Caco-2 (cell line): Measurements from ENCODE around the gene DLK1. TPM values are rescaled to one million over a fixed set of nuclear protein-coding genes. Genes with fewer than 3 reads are reported as not detected.

Source experiments
- BruUV-seq: library from RNA; stranded (reverse); fragments of 400-500 nt; replicated peaks from 2 replicates; lab custom pipeline; 2021; lab: Mats Ljungman, UMichigan
- CTCF ChIA-PET: fragments of 300-600 bp; sonication (Branson Sonifier 250); formaldehyde crosslinking; loops from one replicate; lab custom pipeline; 2022; ENCODE audit warnings: antibody characterized with exemption; lab: Charles Lee
- POLR2A ChIA-PET: fragments of 300-600 bp; sonication (Branson Sonifier 250); formaldehyde crosslinking; loops from one replicate; lab custom pipeline; 2022; ENCODE audit warnings: antibody characterized with exemption; lab: Charles Lee
- DNase-seq, 2 experiments: peaks; one replicate each; pipeline versions ENCODE4 v3.0.0 to v3.0.0-alpha.2; 2020 to 2022
- H3K27me3 ChIP-seq: replicated peaks from 2 replicates; pipeline ENCODE4 v1.6.0; 2011; ENCODE audit warnings: low read length; ENCODE audit not compliant: control insufficient read depth, insufficient read depth
- H3K36me3 ChIP-seq: 2 replicates; pipeline ENCODE4 v1.5.1; 2011; ENCODE audit warnings: low read length; ENCODE audit not compliant: control insufficient read depth, insufficient read depth
- H3K4me1 ChIP-seq: fragments of 250-450 bp; sonication (Bioruptor Pico); 2 replicates; pipeline ENCODE4 v1.5.1; 2020; ENCODE audit warnings: mild to moderate bottlenecking
- H3K4me3 ChIP-seq: 2 replicates; pipeline ENCODE4 v1.5.1; 2011; ENCODE audit warnings: low read depth, mild to moderate bottlenecking, control low read depth, low read length
- H3K9me3 ChIP-seq: fragments of 250-450 bp; sonication (Bioruptor Pico); 2 replicates; pipeline ENCODE4 v1.5.1; 2020; ENCODE audit warnings: mild to moderate bottlenecking, moderate library complexity
- H3K27ac Mint-ChIP-seq: one replicate; pipeline ENCODE4 v1.8.0; 2022; ENCODE audit warnings: mixed read lengths; ENCODE audit not compliant: unreplicated experiment
- H3K27me3 Mint-ChIP-seq: one replicate; pipeline ENCODE4 v1.8.0; 2022; ENCODE audit warnings: mixed read lengths; ENCODE audit not compliant: insufficient read depth, unreplicated experiment
- H3K36me3 Mint-ChIP-seq: one replicate; pipeline ENCODE4 v1.8.0; 2022; ENCODE audit warnings: mild to moderate bottlenecking, mixed read lengths; ENCODE audit not compliant: insufficient read depth, unreplicated experiment
- H3K4me1 Mint-ChIP-seq: one replicate; pipeline ENCODE4 v1.8.0; 2022; ENCODE audit warnings: low read depth, mixed read lengths; ENCODE audit not compliant: unreplicated experiment
- H3K4me3 Mint-ChIP-seq: one replicate; pipeline ENCODE4 v1.8.0; 2022; ENCODE audit warnings: mild to moderate bottlenecking, moderate library complexity, mixed read lengths; ENCODE audit not compliant: unreplicated experiment
- H3K9me3 Mint-ChIP-seq: one replicate; pipeline ENCODE4 v1.8.0; 2022; ENCODE audit warnings: mixed read lengths; ENCODE audit not compliant: unreplicated experiment
- CTCF ChIP-seq, 2 experiments: fragments of 200-600 bp in 1 of 2; IDR thresholded peaks; 1 replicate in 1 of 2; 2 replicates in 1 of 2; pipeline versions ENCODE4 v1.5.1 to v1.8.0; 2011 to 2022; ENCODE audit warnings: antibody characterized with exemption in 1 of 2, control low read depth in 1 of 2, inconsistent platforms in 1 of 2, low read depth in 1 of 2, low read length in 1 of 2, mild to moderate bottlenecking in 1 of 2, moderate library complexity in 1 of 2; ENCODE audit not compliant: insufficient read depth in 1 of 2, severe bottlenecking in 1 of 2, unreplicated experiment in 1 of 2
- intact Hi-C: fragments of 100-400 bp; cut with micrococcal nuclease; formaldehyde crosslinking; loops from one replicate; pipeline ENCODE4 v1.10.0; 2022; ENCODE audit not compliant: unreplicated experiment
- total RNA-seq: library from RNA; stranded (reverse); gene quantifications from 2 replicates; pipeline ENCODE4 v1.2.3, GENCODE V29; 2022

DLK1 gene
- total RNA-seq, 1 experiment from 2014 or later = not detected

DNA sequence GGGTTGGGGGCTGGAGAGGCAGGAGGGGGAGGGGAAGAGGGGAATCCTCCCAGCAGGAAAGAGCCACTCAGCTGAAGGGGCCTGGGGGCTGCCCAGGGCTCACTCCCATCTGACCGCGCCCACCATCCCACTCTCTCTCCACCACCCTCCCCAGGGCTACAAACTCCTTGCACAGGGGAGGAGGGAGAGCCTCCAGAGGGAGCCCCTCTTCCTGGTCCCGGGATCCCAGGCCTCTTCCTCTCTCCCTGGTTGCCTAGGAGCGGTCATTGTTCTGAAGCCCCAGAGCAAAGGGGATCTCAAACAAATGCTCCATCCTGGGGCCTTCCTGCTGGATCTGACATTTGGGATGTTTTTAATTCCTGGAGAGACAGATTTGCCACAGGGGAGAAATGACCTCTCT, 39.8 kb upstream of the DLK1 start:
- intact Hi-C loops = no loop called here
- Histone ChIP-seq H3K4me3 (no peak overlapping the region), H3K4me1 (no peaks in the 10 kb centered on the region), H3K36me3 (no peaks in the 10 kb centered on the region), H3K27me3 (no peaks in the 10 kb centered on the region), H3K9me3 (no peaks in the 10 kb centered on the region)
- DNase-seq = no peak
- no TSS peak for BruUV-seq
- no peak for TF ChIP-seq CTCF (IDR thresholded peaks at IDR 0.05; ENCODE audit: insufficient read depth in 1 of 2, low read depth in 1 of 2, low read length in 1 of 2, severe bottlenecking in 1 of 2, unreplicated experiment in 1 of 2)
- Mint-ChIP-seq H3K4me3 (no peak overlapping the region), H3K27ac (no peak overlapping the region), H3K36me3 (no peaks in the 10 kb centered on the region), H3K27me3 (peaks cover 4% of the 10 kb centered on the region), H3K4me1 (no peaks in the 10 kb centered on the region), H3K9me3 (no peaks in the 10 kb centered on the region)
- POLR2A ChIA-PET = no interaction called here
- CTCF ChIA-PET = interaction anchor here (0.6 kb wide), 1 partner anchor 500 kb away, joined by 9 read pairs; no protein-coding TSS in a partner anchor

GRCh38 chr14:100687386-100687785, 39.3 kb upstream of the DLK1 start:
- DNase-seq = no peak
- BruUV-seq = no TSS peak
- ChIA-PET CTCF (interaction anchor here (0.6 kb wide), 1 partner anchor 500 kb away, joined by 9 read pairs; no protein-coding TSS in a partner anchor), POLR2A (no interaction called here)
- Mint-ChIP-seq H3K27ac (no peak overlapping the region), H3K4me1 (no peaks in the 10 kb centered on the region), H3K36me3 (no peaks in the 10 kb centered on the region), H3K9me3 (no peaks in the 10 kb centered on the region), H3K27me3 (peaks cover 4% of the 10 kb centered on the region), H3K4me3 (no peak overlapping the region)
- H3K4me1 ChIP-seq = no peaks in the 10 kb centered on the region
- TF ChIP-seq CTCF (IDR thresholded peaks at IDR 0.05; ENCODE audit: insufficient read depth in 1 of 2, low read depth in 1 of 2, low read length in 1 of 2, severe bottlenecking in 1 of 2, unreplicated experiment in 1 of 2) = no peak
- no peaks in the 10 kb centered on the region for H3K9me3 ChIP-seq
- intact Hi-C loops = no loop called here
- H3K4me3 ChIP-seq = no peak overlapping the region
- no peaks in the 10 kb centered on the region for H3K36me3 ChIP-seq
- no peaks in the 10 kb centered on the region for H3K27me3 ChIP-seq

GRCh38 chr14:100688051-100688450, 38.6 kb upstream of the DLK1 start:
- BruUV-seq = no TSS peak
- peaks cover 9% of the 10 kb centered on the region for H3K27me3 Mint-ChIP-seq
- ChIA-PET POLR2A (no interaction called here), CTCF (no interaction called here)
- H3K4me3 ChIP-seq = no peak overlapping the region
- no peak for DNase-seq
- no peak for TF ChIP-seq CTCF (IDR thresholded peaks at IDR 0.05; ENCODE audit: insufficient read depth in 1 of 2, low read depth in 1 of 2, low read length in 1 of 2, severe bottlenecking in 1 of 2, unreplicated experiment in 1 of 2)
- peaks cover 4% of the 10 kb centered on the region for H3K4me1 Mint-ChIP-seq
- no peaks in the 10 kb centered on the region for H3K27me3 ChIP-seq
- H3K36me3 ChIP-seq = no peaks in the 10 kb centered on the region
- no peaks in the 10 kb centered on the region for H3K9me3 Mint-ChIP-seq
- H3K4me1 ChIP-seq = no peaks in the 10 kb centered on the region
- no peaks in the 10 kb centered on the region for H3K36me3 Mint-ChIP-seq
- no peak overlapping the region for H3K4me3 Mint-ChIP-seq
- intact Hi-C loops = no loop called here
- no peak overlapping the region for H3K27ac Mint-ChIP-seq
- no peaks in the 10 kb centered on the region for H3K9me3 ChIP-seq
